T follicular helper cell (primary cell): ENCODE measurements around the gene MTMR1.
A peak's percentile ranks its signal among the peaks of the same experiment; 100 is the strongest.

Experiments used
- DNase-seq: peaks from one replicate; pipeline ENCODE4 v3.0.0-alpha.2; 2020; ENCODE audit warnings: low read depth

MTMR1 gene

GRCh38 chrX:150762258-150763165 is 69.3 kb downstream of the MTMR1 start:
- DNase-seq: no peak

GRCh38 chrX:150763303-150763797 is 70.2 kb downstream of the MTMR1 start:
- no peak for DNase-seq

GRCh38 chrX:150763810-150764209 is 70.6 kb downstream of the MTMR1 start:
- no peak for DNase-seq

GRCh38 chrX:150765237-150765636 is 72.0 kb downstream of the MTMR1 start:
- DNase-seq: no peak

- no peak for DNase-seq
These were observed 72.7 kb downstream of the MTMR1 start for GRCh38 chrX:150765782-150766350.

- no peak for DNase-seq
These were observed 73.3 kb downstream of the MTMR1 start for GRCh38 chrX:150766351-150767044.

GRCh38 chrX:150767045-150767395 is 73.8 kb downstream of the MTMR1 start:
- DNase-seq: no peak

GRCh38 chrX:150767475-150768131 is 74.4 kb downstream of the MTMR1 start:
- no peak for DNase-seq

- DNase-seq: no peak
These were observed 74.9 kb downstream of the MTMR1 start for GRCh38 chrX:150768132-150768485.

GRCh38 chrX:150768580-150769190 is 75.5 kb downstream of the MTMR1 start:
- DNase-seq: no peak

GRCh38 chrX:150769408-150769807 is 76.2 kb downstream of the MTMR1 start:
- no peak for DNase-seq

- DNase-seq: no peak
These were observed 77.4 kb downstream of the MTMR1 start for GRCh38 chrX:150770623-150771022.

GRCh38 chrX:150771116-150771515 is 77.9 kb downstream of the MTMR1 start:
- no peak for DNase-seq

GRCh38 chrX:150772150-150772970 is 79.2 kb downstream of the MTMR1 start:
- DNase-seq: peak; percentile 51

- DNase-seq: no peak
These were observed 79.9 kb downstream of the MTMR1 start for GRCh38 chrX:150773117-150773516.

GRCh38 chrX:150773634-150774033 is 80.4 kb downstream of the MTMR1 start:
- no peak for DNase-seq

GRCh38 chrX:150774798-150775568 is 81.8 kb downstream of the MTMR1 start:
- DNase-seq: no peak

- DNase-seq: no peak
These were observed 82.6 kb downstream of the MTMR1 start for GRCh38 chrX:150775569-150776350.

- DNase-seq: no peak
These were observed 84.3 kb downstream of the MTMR1 start for GRCh38 chrX:150777328-150777992.
